Epithelial cell of esophagus (primary cell): Measurements from ENCODE around the gene INTS2.
"Not testable (repeated sequence)": the region's sequence is repeated elsewhere in the genome, so short reads cannot be mapped to it uniquely, and the experiment has no call there.

Experiments used
- DNase-seq: peaks from one replicate; pipeline ENCODE4 v3.0.0; 2010; ENCODE audit warnings: low read depth
- H3K4me3 ChIP-seq: 2 replicates; pipeline ENCODE4 v1.5.1; 2011; ENCODE audit warnings: mild to moderate bottlenecking, low read length, control low read depth
- TF ChIP-seq, protein P1 (sequence below): IDR thresholded peaks from 2 replicates; pipeline ENCODE4 v1.5.1; 2011; ENCODE audit warnings: low read depth, mild to moderate bottlenecking, low read length, control low read depth, inconsistent platforms; ENCODE audit not compliant: insufficient read depth; ENCODE audit errors: missing control alignments

Gene INTS2

DNA sequence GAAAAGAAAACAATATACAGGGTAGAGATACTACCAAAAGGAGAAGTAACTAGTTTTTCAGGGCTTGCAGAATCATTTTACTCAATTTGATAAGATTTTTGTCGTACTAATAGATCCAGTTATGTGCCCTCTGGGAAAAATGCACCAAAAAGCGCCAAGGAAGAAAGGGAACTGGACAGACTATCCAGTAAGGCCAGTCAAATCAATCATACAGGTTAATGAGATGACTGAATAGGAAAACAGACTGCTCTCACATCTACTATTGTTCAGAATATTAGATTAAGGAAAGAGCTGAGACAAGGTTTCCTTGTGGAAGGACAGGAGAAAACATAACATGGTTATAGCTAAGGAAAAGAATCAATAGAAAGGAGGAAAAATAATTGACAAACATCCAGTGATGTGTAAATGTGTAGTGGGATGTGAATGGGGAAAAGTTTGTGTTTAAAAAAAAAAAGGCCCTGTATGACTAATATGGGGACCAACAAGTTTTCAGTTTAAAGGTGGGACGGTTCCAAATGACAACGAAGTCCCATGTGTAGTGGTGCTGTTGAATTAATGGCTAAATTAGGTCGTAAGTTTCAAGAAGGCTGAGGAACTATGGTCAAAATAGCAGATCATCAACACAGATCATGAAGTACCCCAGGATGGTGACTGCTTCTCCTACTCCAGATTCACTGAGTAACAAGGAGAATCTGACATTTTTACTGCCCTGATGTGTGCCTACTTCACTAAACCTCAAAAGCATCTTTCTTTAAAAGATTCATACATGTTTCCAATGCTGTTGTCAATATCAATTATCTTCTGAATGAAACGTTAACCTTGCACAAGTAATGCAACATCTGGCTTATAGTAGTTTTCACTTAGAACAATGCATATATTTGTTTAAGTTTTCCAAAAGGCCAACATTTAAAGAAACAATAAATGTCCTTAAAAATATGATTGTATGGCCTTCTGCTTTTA, 105.2 kb downstream of the INTS2 start:
- TF ChIP-seq, protein P1, sequence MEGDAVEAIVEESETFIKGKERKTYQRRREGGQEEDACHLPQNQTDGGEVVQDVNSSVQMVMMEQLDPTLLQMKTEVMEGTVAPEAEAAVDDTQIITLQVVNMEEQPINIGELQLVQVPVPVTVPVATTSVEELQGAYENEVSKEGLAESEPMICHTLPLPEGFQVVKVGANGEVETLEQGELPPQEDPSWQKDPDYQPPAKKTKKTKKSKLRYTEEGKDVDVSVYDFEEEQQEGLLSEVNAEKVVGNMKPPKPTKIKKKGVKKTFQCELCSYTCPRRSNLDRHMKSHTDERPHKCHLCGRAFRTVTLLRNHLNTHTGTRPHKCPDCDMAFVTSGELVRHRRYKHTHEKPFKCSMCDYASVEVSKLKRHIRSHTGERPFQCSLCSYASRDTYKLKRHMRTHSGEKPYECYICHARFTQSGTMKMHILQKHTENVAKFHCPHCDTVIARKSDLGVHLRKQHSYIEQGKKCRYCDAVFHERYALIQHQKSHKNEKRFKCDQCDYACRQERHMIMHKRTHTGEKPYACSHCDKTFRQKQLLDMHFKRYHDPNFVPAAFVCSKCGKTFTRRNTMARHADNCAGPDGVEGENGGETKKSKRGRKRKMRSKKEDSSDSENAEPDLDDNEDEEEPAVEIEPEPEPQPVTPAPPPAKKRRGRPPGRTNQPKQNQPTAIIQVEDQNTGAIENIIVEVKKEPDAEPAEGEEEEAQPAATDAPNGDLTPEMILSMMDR: no peak
- no peak for DNase-seq
- H3K4me3 ChIP-seq: no peak overlapping the region

DNA sequence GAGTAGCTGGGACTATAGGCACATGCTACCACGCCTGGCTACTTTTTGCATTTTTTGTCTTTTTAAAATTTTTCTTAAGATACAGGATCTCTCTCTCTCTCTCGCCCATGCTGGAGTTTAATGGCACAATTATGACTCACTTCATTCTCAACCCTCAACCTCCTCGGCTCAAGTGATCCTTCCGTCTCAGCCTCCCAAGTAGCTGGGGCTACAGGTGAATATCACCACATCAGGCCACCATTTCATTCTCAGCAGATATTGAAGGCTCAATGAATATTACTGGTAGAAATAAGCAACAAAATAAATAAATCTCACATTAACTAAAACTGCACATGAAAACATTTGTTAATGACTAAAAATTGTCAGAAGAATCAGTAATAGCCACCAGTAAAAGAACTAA, 106.1 kb downstream of the INTS2 start:
- TF ChIP-seq, protein P1: no peak
- no peak for DNase-seq
- no peak overlapping the region for H3K4me3 ChIP-seq

DNA sequence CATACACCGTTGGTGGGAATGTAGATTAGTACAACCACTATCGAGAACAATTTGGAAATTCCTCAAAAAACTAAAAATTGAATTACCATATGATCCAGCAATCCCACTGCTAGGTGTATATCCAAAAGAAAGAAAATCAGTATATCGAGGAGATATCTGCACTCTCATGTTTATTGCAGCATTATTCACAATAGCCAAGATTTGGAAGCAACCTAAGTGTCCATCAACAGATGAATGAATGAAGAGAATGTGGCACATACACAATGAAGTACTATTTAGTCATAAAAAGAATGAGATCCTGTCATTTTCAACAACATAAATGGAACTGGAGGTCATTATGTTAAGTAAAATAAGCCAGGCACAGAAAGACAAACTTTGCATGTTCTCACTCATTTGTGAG, 108.5 kb downstream of the INTS2 start:
- H3K4me3 ChIP-seq, DNase-seq: not testable (repeated sequence)

DNA sequence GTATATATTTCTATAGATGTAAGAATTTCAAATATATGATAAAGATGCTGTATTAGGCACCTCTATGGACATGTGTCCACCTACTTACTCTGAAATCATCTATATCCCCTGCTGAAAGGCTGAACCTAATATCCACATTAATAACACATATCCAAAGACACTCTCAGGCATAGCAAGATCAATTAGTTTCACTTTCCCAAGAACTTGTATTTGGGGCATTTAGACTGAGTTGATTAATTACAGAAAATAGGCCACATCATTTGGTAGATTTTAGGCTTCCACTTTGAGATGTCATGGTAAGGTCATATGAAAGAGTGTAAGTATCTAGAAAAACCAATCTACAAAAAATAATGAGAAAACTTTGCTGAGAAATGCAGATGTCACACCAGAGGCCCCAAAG, 109.6 kb downstream of the INTS2 start:
- TF ChIP-seq, protein P1: no peak
- H3K4me3 ChIP-seq: no peak overlapping the region
- no peak for DNase-seq

DNA sequence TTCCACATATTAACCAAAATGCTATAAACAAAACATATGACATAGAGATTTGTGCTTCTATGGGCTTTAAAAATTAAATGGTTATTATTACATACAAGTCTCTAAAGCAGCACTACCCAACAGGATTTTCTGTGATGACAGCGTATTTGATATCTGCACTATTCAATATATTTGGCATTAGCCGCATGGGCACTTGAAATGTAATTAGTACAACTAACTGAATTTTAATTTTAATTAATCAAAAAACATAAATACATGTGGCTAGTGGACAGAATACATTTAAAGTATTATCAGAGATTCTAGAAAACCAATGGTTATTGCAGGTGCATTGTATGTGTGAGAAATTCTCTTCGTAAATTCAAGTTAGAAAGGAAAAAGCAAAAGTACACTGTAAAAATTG, 110.3 kb downstream of the INTS2 start:
- DNase-seq: no peak
- TF ChIP-seq, protein P1: no peak
- no peak overlapping the region for H3K4me3 ChIP-seq

DNA sequence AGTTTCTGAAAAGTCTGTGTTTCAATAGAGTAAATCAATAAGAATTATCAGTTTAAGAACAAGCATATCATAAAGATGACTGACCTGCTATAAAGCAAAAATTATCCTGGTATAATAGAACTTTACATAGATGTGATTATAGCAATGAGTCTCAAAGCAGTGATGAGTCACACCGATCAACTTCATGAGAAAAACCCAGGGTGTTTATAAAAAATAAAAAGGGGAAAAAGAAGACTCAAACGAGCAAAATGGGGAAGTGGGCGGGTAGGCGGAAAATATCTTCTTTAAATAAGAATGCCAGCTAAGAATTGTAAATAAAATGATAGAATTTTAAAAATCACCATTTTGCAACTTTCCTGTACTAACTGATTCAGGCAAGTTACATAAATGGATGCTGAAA, 111.2 kb downstream of the INTS2 start:
- no peak for DNase-seq
- no peak overlapping the region for H3K4me3 ChIP-seq
- TF ChIP-seq, protein P1: no peak

DNA sequence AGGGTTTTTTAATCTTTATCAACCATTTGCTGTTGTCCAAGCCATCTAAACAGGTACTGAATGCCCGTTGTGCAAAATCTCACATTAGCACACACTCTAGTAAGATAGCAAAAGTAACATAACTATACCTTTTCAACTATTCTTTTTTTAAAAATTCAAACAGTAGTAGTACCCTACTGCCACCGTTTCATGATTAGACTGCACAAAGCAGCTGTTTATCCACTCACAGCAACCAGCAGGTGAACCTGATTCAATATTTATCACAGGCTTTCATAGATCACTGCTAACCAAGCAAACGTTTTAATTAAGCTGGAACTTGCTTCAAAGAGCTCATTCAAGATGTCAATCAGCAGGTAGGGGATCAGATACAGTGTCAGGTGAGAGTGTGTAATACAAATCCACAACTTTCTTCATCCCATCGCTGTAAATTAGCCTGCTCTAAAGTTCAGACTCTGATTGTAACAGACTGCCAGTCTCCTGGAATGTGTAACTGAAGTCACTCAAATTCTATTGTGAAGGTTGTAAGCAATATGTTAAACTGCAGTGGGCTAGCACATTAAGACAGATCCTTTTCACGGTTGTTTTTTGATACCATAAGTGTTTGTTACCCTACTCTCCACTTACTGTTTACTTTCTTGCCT, 111.8 kb downstream of the INTS2 start:
- DNase-seq: no peak
- H3K4me3 ChIP-seq: no peak overlapping the region
- TF ChIP-seq, protein P1: no peak
